GM12878 (cell line): Measurements from ENCODE around the gene FAM89A. TPM values are rescaled to one million over a fixed set of nuclear protein-coding genes. Genes with fewer than 3 reads are reported as not detected.
A peak's percentile ranks its signal among the peaks of the same experiment; 100 is the strongest.

Experiments used
- ATAC-seq: fragments of 200-7000 bp; cut with Tn5 transposase; 3 replicates; pipeline ENCODE4 v1.9.1; 2020; ENCODE audit warnings: mild to moderate bottlenecking, moderate library complexity
- BruUV-seq: library from RNA; stranded (reverse); fragments of 400-500 nt; replicated peaks from 2 replicates; lab custom pipeline; 2021; lab: Mats Ljungman, UMichigan
- CTCF ChIA-PET: fragments of 300-600 bp; sonication (Branson Sonifier 250); formaldehyde crosslinking; extraction: SDS; loops from one replicate; lab custom pipeline; 2021; ENCODE audit warnings: inconsistent platforms; lab: Yijun Ruan, JAX
- POLR2A ChIA-PET: fragments of 350-600 bp; formaldehyde crosslinking; extraction: SDS; loops from one replicate; lab custom pipeline; 2021; ENCODE audit warnings: inconsistent platforms; lab: Charles Lee
- RAD21 ChIA-PET: fragments of 300-600 bp; sonication (Branson Sonifier 250); formaldehyde crosslinking; loops from one replicate; lab custom pipeline; 2023; ENCODE audit warnings: antibody characterized with exemption; ENCODE audit not compliant: unreplicated experiment; lab: Charles Lee
- SMC1A ChIA-PET: fragments of 300-600 bp; sonication (Branson Sonifier 250); formaldehyde crosslinking; loops from one replicate; lab custom pipeline; 2023; ENCODE audit not compliant: unreplicated experiment, uncharacterized antibody; lab: Charles Lee
- DNase-seq: peaks from one replicate; pipeline ENCODE4 v3.0.0-alpha.2; 2011; ENCODE audit warnings: low read depth, low spot score
- FAIRE-seq: peaks from 3 replicates; lab custom pipeline; 2011; peaks lifted over from hg19 to GRCh38; lab: Jason Lieb, UNC
- H2AFZ ChIP-seq: 2 replicates; pipeline ENCODE4 v1.6.0; 2011; ENCODE audit warnings: low read depth, low read length, control low read depth; ENCODE audit not compliant: control insufficient read depth
- H3K27ac ChIP-seq: 2 replicates; pipeline ENCODE4 v1.5.1; 2011; ENCODE audit warnings: control low read depth; ENCODE audit not compliant: control insufficient read depth, insufficient read depth
- H3K27me3 ChIP-seq, 2 experiments: replicated peaks in 1 of 2; 2 replicates each; pipeline versions ENCODE4 v1.6.0 to v1.6.1; 2011; ENCODE audit warnings: low read length in 1 of 2; ENCODE audit not compliant: control insufficient read depth in 2 of 2, insufficient read depth in 2 of 2
- H3K36me3 ChIP-seq, 2 experiments: 2 replicates each; pipeline ENCODE4 v1.5.1; 2011; ENCODE audit warnings: low read length in 1 of 2; ENCODE audit not compliant: control insufficient read depth in 2 of 2, insufficient read depth in 2 of 2
- H3K4me1 ChIP-seq: 2 replicates; pipeline ENCODE4 v1.6.1; 2011; ENCODE audit warnings: mild to moderate bottlenecking, low read length, moderate library complexity, mixed read lengths; ENCODE audit not compliant: control insufficient read depth, insufficient read depth
- H3K4me2 ChIP-seq: 2 replicates; pipeline ENCODE4 v1.6.0; 2011; ENCODE audit warnings: control low read depth; ENCODE audit not compliant: control insufficient read depth, insufficient read depth
- H3K4me3 ChIP-seq: fragments of 200-600 bp; sonication (generic); 2 replicates; pipeline ENCODE4 v1.5.1; 2016
- H3K79me2 ChIP-seq: 2 replicates; pipeline ENCODE4 v1.6.0; 2011; ENCODE audit warnings: low read length; ENCODE audit not compliant: control insufficient read depth, insufficient read depth
- H3K9ac ChIP-seq: 2 replicates; pipeline ENCODE4 v1.8.0; 2011; ENCODE audit warnings: low read length, control low read depth, mixed read lengths; ENCODE audit not compliant: control insufficient read depth, insufficient read depth
- H3K9me3 ChIP-seq: replicated peaks from 3 replicates; pipeline ENCODE4 v1.5.1; 2011; ENCODE audit warnings: mild to moderate bottlenecking, low read length; ENCODE audit not compliant: control insufficient read depth, insufficient read depth
- H4K20me1 ChIP-seq: 2 replicates; pipeline ENCODE4 v1.6.0; 2011; ENCODE audit not compliant: control insufficient read depth, insufficient read depth
- BRCA1 ChIP-seq: IDR thresholded peaks from 2 replicates; pipeline ENCODE4 v1.6.1; 2011; ENCODE audit warnings: low read depth, low read length, improper control_type of control experiment
- ETV6 ChIP-seq, 2 experiments: fragments of 450-650 bp in 1 of 2; IDR thresholded peaks in 1 of 2; conservative IDR thresholded peaks in 1 of 2; 2 replicates each; pipeline ENCODE4 v1.6.1; 2014; ENCODE audit warnings: antibody characterized with exemption in 1 of 2, borderline replicate concordance in 1 of 2, low read depth in 1 of 2, mild to moderate bottlenecking in 1 of 2, moderate library complexity in 1 of 2
- FOXM1 ChIP-seq: IDR thresholded peaks from 2 replicates; pipeline ENCODE4 v1.6.1; 2012; ENCODE audit warnings: low read depth, mild to moderate bottlenecking, inconsistent platforms, low read length, moderate library complexity
- LARP7 ChIP-seq: fragments of 450-650 bp; IDR thresholded peaks from 2 replicates; pipeline ENCODE4 v1.6.1; 2017; ENCODE audit warnings: mild to moderate bottlenecking
- NR2C1 ChIP-seq: fragments of 450-650 bp; IDR thresholded peaks from 2 replicates; pipeline ENCODE4 v1.6.1; 2017; ENCODE audit warnings: antibody characterized with exemption, mild to moderate bottlenecking, moderate library complexity
- POLR2A ChIP-seq: IDR thresholded peaks from 2 replicates; pipeline ENCODE4 v1.6.1; 2011; ENCODE audit warnings: low read depth, mild to moderate bottlenecking, low read length
- REST ChIP-seq: IDR thresholded peaks from 2 replicates; pipeline ENCODE4 v1.6.1; 2012; ENCODE audit warnings: mild to moderate bottlenecking, low read depth, low read length
- YBX1 ChIP-seq: fragments of 450-650 bp; IDR thresholded peaks from 2 replicates; pipeline ENCODE4 v1.6.1; 2016; ENCODE audit warnings: antibody characterized with exemption
- ZNF384 ChIP-seq: IDR thresholded peaks from 2 replicates; pipeline ENCODE4 v1.6.1; 2012; ENCODE audit warnings: low read depth, mild to moderate bottlenecking, low read length, improper control_type of control experiment, borderline replicate concordance
- ZNF592 ChIP-seq: fragments of 450-650 bp; IDR thresholded peaks from 2 replicates; pipeline ENCODE4 v1.6.1; 2017; ENCODE audit warnings: mild to moderate bottlenecking, moderate library complexity
- ZNF622 ChIP-seq: fragments of 450-650 bp; IDR thresholded peaks from 2 replicates; pipeline ENCODE4 v1.6.1; 2017; ENCODE audit warnings: mild to moderate bottlenecking, inconsistent platforms
- in situ Hi-C: fragments of 300-500 bp; cut with MboI; formaldehyde crosslinking; loops from 9 replicates; pipeline ENCODE4 v1.14.3; 2018; ENCODE audit warnings: mixed read lengths
- intact Hi-C: fragments of 100-400 bp; cut with micrococcal nuclease; formaldehyde crosslinking; loops from one replicate; pipeline ENCODE4 v1.14.2; 2022; ENCODE audit not compliant: unreplicated experiment
- polyA plus RNA-seq, 11 experiments: library from polyadenylated mRNA; depleted of rRNA in 4 of 11; unstranded in 6 of 11; stranded (reverse) in 5 of 11; fragments of >200 nt; fragmentation: Nextera tagmentation in 4 of 11; fragmentation: Illumina TruSeq in 1 of 11; extraction: Ambion mirVana in 4 of 11; extraction: Trizol in 1 of 11; gene quantifications; 1 replicate in 1 of 11; 2 replicates in 10 of 11; pipeline versions ENCODE4 v1.2.1 to v1.2.3, GENCODE V29; 2011 to 2016; ENCODE audit warnings: inconsistent platforms in 2 of 11, missing spikeins in 2 of 11, low read depth in 1 of 11
- total RNA-seq, 4 experiments: library from RNA; depleted of rRNA in 3 of 4; stranded (reverse); fragments of >200 nt in 3 of 4; fragmentation: Illumina TruSeq in 1 of 4; extraction: Trizol in 1 of 4; gene quantifications; 2 replicates each; pipeline versions ENCODE4 v1.2.1 to v1.2.3, GENCODE V29; 2013 to 2021
- TF ChIP-seq, protein P1 (sequence below): fragments of 450-650 bp; IDR thresholded peaks from 2 replicates; pipeline ENCODE4 v1.6.1; 2018; ENCODE audit warnings: borderline replicate concordance, mild to moderate bottlenecking; ENCODE audit not compliant: partially characterized antibody
- TF ChIP-seq, protein P2 (sequence below): IDR thresholded peaks from 2 replicates; pipeline ENCODE4 v1.6.1; 2011; ENCODE audit warnings: borderline replicate concordance, low read depth, mild to moderate bottlenecking, moderate library complexity, mixed read lengths, low read length; ENCODE audit not compliant: insufficient read depth; ENCODE audit errors: extremely low read length

Gene FAM89A
- total and polyA plus RNA-seq, 10 of the 15 experiments (the other 5 are each of a cell fraction or from before 2014, with no cell fraction given), result 0.06 to 0.72 (median 0.14) TPM; not detected in 4

DNA sequence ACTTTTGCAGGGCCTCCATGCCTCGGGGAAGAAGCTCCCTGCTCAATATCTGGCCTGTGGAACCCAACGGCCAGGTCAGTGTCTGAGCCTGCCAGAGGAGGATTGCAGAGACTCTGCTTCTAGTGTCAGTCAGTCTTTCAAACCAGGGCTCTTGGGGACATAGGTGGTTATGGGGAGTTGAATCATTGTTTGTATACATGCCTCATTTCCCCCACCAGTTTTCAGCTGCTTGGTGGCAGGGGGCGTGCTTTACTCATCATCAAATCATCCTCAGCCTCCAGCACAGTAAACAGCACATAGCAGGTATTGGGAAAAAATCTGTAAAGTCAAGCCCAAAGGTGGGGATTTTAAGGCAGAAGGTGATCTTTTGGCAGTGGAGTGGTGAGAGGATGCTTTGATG, 17.4 kb upstream of the FAM89A start (continued):
- TF ChIP-seq, protein P1, sequence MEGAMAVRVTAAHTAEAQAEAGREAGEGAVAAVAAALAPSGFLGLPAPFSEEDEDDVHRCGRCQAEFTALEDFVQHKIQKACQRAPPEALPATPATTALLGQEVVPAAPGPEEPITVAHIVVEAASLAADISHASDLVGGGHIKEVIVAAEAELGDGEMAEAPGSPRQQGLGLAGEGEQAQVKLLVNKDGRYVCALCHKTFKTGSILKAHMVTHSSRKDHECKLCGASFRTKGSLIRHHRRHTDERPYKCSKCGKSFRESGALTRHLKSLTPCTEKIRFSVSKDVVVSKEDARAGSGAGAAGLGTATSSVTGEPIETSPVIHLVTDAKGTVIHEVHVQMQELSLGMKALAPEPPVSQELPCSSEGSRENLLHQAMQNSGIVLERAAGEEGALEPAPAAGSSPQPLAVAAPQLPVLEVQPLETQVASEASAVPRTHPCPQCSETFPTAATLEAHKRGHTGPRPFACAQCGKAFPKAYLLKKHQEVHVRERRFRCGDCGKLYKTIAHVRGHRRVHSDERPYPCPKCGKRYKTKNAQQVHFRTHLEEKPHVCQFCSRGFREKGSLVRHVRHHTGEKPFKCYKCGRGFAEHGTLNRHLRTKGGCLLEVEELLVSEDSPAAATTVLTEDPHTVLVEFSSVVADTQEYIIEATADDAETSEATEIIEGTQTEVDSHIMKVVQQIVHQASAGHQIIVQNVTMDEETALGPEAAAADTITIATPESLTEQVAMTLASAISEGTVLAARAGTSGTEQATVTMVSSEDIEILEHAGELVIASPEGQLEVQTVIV, result no peak
- TF ChIP-seq REST, result no peak
- TF ChIP-seq BRCA1, result no peak
- TF ChIP-seq, all 136 proteins: peak for 0

DNA sequence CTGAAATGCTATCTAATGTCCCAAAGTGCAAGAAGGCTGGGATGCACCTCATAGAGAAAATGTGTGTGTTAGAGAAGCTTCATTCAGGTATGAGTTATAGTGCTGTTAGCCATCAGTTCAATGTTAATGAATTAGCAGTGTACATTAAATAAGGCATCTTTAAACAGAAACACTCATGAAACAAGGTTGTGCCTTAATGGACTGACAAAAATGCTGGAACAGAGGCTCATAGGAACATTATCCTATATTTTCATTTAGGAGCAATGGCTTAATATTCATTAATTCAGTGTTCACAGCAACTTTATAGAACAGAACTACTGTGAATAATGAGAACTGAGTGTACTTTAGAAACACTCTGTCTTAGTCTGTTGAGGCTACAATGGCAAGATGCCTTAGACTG, 15.2 kb upstream of the FAM89A start:
- intact Hi-C loops, result no loop called here
- no peak for TF ChIP-seq YBX1
- TF ChIP-seq FOXM1, result no peak
- no peak for TF ChIP-seq ZNF592
- no peak for TF ChIP-seq ZNF622
- TF ChIP-seq ZNF384, result no peak
- TF ChIP-seq LARP7, result no peak
- TF ChIP-seq, protein P2, sequence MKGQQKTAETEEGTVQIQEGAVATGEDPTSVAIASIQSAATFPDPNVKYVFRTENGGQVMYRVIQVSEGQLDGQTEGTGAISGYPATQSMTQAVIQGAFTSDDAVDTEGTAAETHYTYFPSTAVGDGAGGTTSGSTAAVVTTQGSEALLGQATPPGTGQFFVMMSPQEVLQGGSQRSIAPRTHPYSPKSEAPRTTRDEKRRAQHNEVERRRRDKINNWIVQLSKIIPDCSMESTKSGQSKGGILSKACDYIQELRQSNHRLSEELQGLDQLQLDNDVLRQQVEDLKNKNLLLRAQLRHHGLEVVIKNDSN, result no peak
- no peak for TF ChIP-seq NR2C1
- no peak for TF ChIP-seq POLR2A
- no peak for TF ChIP-seq ETV6 (conservative IDR thresholded peaks at IDR 0.05 in 1 of 2, IDR thresholded peaks at IDR 0.05 in 1 of 2; ENCODE audit: borderline replicate concordance in 1 of 2, low read depth in 1 of 2)

More for the DNA sequence above, 15.2 kb upstream of the FAM89A start:
- no peaks in the 10 kb centered on the region for H3K4me1 ChIP-seq
- DNase-seq (no peak), FAIRE-seq (peak; percentile 69), ATAC-seq (no peak)
- ChIA-PET RAD21 (no interaction called here), CTCF (no interaction called here), POLR2A (no interaction called here), SMC1A (no interaction called here)
- no peak overlapping the region for H3K4me2 ChIP-seq
- in situ Hi-C loops, result no loop called here
- H3K27me3 ChIP-seq, result no peaks in the 10 kb centered on the region; a peak in 1 of 4 replicates
- H4K20me1 ChIP-seq, result no peaks in the 10 kb centered on the region
- H3K4me3 ChIP-seq, result no peak overlapping the region
- no peaks in the 10 kb centered on the region for H3K36me3 ChIP-seq
- H3K79me2 ChIP-seq, result no peaks in the 10 kb centered on the region
- no peak overlapping the region for H3K9ac ChIP-seq
- no peak overlapping the region for H2AFZ ChIP-seq
- H3K9me3 ChIP-seq, result no peaks in the 10 kb centered on the region
- BruUV-seq, result no TSS peak
- no peak overlapping the region for H3K27ac ChIP-seq
